NCI-H2196 treated with DMSO at 0.1 percent for 48 hours (cell line): ENCODE measurements around the gene KDM6A.
"Not testable (repeated sequence)": the region's sequence is repeated elsewhere in the genome, so short reads cannot be mapped to it uniquely, and the experiment has no call there.

Source experiments
- DNase-seq: peaks from one replicate; lab custom pipeline; 2025; ENCODE audit not compliant: unreplicated experiment; lab: John Stamatoyannopoulos, UW

KDM6A gene

GRCh38 chrX:44872821-44873414, at the start of gene KDM6A:
Gene KDM6A (plus strand): TSS chrX:44873188. CDS start chrX:44873552, 364 bp downstream.
- DNase-seq: peak; percentile 79

GRCh38 chrX:44823193-44823592, 49.8 kb upstream of the KDM6A start:
- DNase-seq: not testable (repeated sequence)

GRCh38 chrX:44828008-44828605, 44.9 kb upstream of the KDM6A start:
- DNase-seq: peak; percentile 0

- DNase-seq: no peak
Observed at GRCh38 chrX:44829832-44830231, 43.2 kb upstream of the KDM6A start.

- DNase-seq: no peak
Observed at GRCh38 chrX:44842550-44843317, 30.3 kb upstream of the KDM6A start.

GRCh38 chrX:44843318-44843702, 29.7 kb upstream of the KDM6A start:
- no peak for DNase-seq

- no peak for DNase-seq
Observed at GRCh38 chrX:44843753-44844152, 29.2 kb upstream of the KDM6A start, which contains the start of gene DUSP21. Gene DUSP21 (plus strand): TSS chrX:44844021. CDS start chrX:44844133, 112 bp downstream.

GRCh38 chrX:44844204-44844603, 28.8 kb upstream of the KDM6A start:
- DNase-seq: no peak

- not testable (repeated sequence) for DNase-seq
Observed at GRCh38 chrX:44850891-44851290, 22.1 kb upstream of the KDM6A start.

GRCh38 chrX:44871114-44871645, 1.8 kb upstream of the KDM6A start:
- no peak for DNase-seq

- DNase-seq: no peak
Observed at GRCh38 chrX:44871931-44872820, 812 bp upstream of the KDM6A start.

GRCh38 chrX:44873415-44874276, 658 bp downstream of the KDM6A start:
- DNase-seq: peak; percentile 0

GRCh38 chrX:44874420-44875184, 1.6 kb downstream of the KDM6A start:
- DNase-seq: peak; percentile 0

GRCh38 chrX:44875185-44875489, 2.1 kb downstream of the KDM6A start:
- DNase-seq: no peak

- no peak for DNase-seq
Observed at GRCh38 chrX:44876086-44876485, 3.1 kb downstream of the KDM6A start.

GRCh38 chrX:44876767-44877166, 3.8 kb downstream of the KDM6A start:
- DNase-seq: no peak

GRCh38 chrX:44878780-44879179, 5.8 kb downstream of the KDM6A start:
- DNase-seq: no peak

GRCh38 chrX:44881549-44881948, 8.6 kb downstream of the KDM6A start:
- no peak for DNase-seq

- DNase-seq: no peak
Observed at GRCh38 chrX:44882635-44883034, 9.6 kb downstream of the KDM6A start.
